Smooth muscle cell (in vitro differentiated cells): Measurements from ENCODE around the gene NEUROG3. TPM values are rescaled to one million over a fixed set of nuclear protein-coding genes. Genes with fewer than 3 reads are reported as not detected.

Source experiments
- DNase-seq: peaks from one replicate; lab custom pipeline; 2025; ENCODE audit not compliant: unreplicated experiment; lab: John Stamatoyannopoulos, UW
- H2AFZ ChIP-seq: fragments of 200-600 bp; sonication (generic); 2 replicates; pipeline ENCODE4 v1.6.0; 2016; ENCODE audit warnings: antibody characterized with exemption, low read depth, mild to moderate bottlenecking
- H3F3A ChIP-seq: fragments of 200-600 bp; sonication (generic); 2 replicates; pipeline ENCODE4 v1.6.0; 2017; ENCODE audit warnings: antibody characterized with exemption, low read depth
- H3K27ac ChIP-seq: fragments of 200-600 bp; sonication (generic); 2 replicates; pipeline ENCODE4 v1.5.1; 2016; ENCODE audit warnings: low read depth, mild to moderate bottlenecking
- H3K27me3 ChIP-seq: fragments of 200-600 bp; sonication (generic); 2 replicates; pipeline ENCODE4 v1.6.1; 2016; ENCODE audit warnings: low read depth, mild to moderate bottlenecking
- H3K36me3 ChIP-seq: fragments of 200-600 bp; sonication (generic); 2 replicates; pipeline ENCODE4 v1.5.1; 2016; ENCODE audit warnings: low read depth
- H3K4me1 ChIP-seq: fragments of 200-600 bp; sonication (generic); 2 replicates; pipeline ENCODE4 v1.5.1; 2016; ENCODE audit warnings: low read depth
- H3K4me2 ChIP-seq: fragments of 200-600 bp; sonication (generic); 2 replicates; pipeline ENCODE4 v1.6.0; 2016; ENCODE audit warnings: mild to moderate bottlenecking
- H3K4me3 ChIP-seq: fragments of 200-600 bp; sonication (generic); 2 replicates; pipeline ENCODE4 v1.5.1; 2016; ENCODE audit warnings: mild to moderate bottlenecking
- H3K79me2 ChIP-seq: fragments of 200-600 bp; sonication (generic); 2 replicates; pipeline ENCODE4 v1.6.0; 2016; ENCODE audit warnings: low read depth, mild to moderate bottlenecking
- H3K9ac ChIP-seq: fragments of 200-600 bp; sonication (generic); 2 replicates; pipeline ENCODE4 v1.6.0; 2016; ENCODE audit warnings: low read depth
- H3K9me3 ChIP-seq: fragments of 200-600 bp; sonication (generic); replicated peaks from 2 replicates; pipeline ENCODE4 v1.5.1; 2016; ENCODE audit warnings: low read depth
- H4K20me1 ChIP-seq: fragments of 200-600 bp; sonication (generic); 2 replicates; pipeline ENCODE4 v1.6.0; 2016; ENCODE audit warnings: low read depth
- CTCF ChIP-seq: fragments of 200-600 bp; sonication (generic); IDR thresholded peaks from 2 replicates; pipeline ENCODE4 v1.5.1; 2017; ENCODE audit warnings: borderline replicate concordance, mild to moderate bottlenecking, antibody characterized with exemption; ENCODE audit not compliant: insufficient read depth, poor library complexity, severe bottlenecking
- WGBS: methylation state at CpG from one replicate; pipeline ENCODE4 v1.1.7; 2016; ENCODE audit warnings: low lambda C conversion rate; 5-methylcytosine and 5-hydroxymethylcytosine counted together
- polyA plus RNA-seq: library from polyadenylated mRNA; unstranded; fragments of >200 nt; fragmentation: Nextera tagmentation; extraction: Ambion mirVana; gene quantifications from 2 replicates; pipeline ENCODE4 v1.2.1, GENCODE V29; 2016
- total RNA-seq: library from RNA; depleted of rRNA; stranded (reverse); fragments of >200 nt; gene quantifications from 2 replicates; pipeline ENCODE4 v1.2.3, GENCODE V29; 2014

Gene NEUROG3
- total and polyA plus RNA-seq, 2 experiments from 2014 or later = not detected

DNA sequence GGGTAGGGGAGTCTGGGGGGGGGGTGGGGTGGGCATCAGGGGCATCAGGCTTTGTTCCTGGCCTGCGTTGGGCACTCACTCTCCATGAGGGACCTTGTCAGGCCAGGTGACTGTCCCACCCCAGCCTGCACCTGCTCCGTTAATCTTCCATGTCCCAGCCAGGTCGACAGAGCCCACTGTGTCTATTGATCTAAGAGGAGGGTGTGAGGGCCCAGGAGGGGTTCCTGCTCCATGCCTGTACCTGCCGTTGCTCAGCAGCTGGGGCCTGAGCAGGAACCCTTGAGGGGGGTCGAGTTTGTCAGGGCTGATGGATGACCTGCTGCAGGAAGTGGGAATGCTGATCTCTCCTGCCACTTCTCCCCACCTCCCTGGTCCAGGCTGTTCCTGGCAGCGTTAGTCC is 18.6 kb downstream of the NEUROG3 start:
- TF ChIP-seq CTCF = no peak
- Histone ChIP-seq H4K20me1 (no peaks in the 10 kb centered on the region), H3K9ac (no peak overlapping the region), H3K4me2 (no peak overlapping the region), H2AFZ (no peak overlapping the region), H3K4me1 (no peaks in the 10 kb centered on the region), H3K4me3 (no peak overlapping the region), H3K27ac (no peak overlapping the region), H3K36me3 (no peaks in the 10 kb centered on the region), H3K79me2 (no peaks in the 10 kb centered on the region), H3F3A (no peaks in the 10 kb centered on the region), H3K27me3 (peaks cover 10% of the 10 kb centered on the region), H3K9me3 (peaks cover 7% of the 10 kb centered on the region)
- 81% methylated on average over 5 of the region's 6 CpGs for WGBS
- DNase-seq = no peak

GRCh38 chr10:69553328-69553727 is 19.9 kb downstream of the NEUROG3 start:
- Histone ChIP-seq H3K4me2 (no peak overlapping the region), H3F3A (no peaks in the 10 kb centered on the region), H3K79me2 (no peaks in the 10 kb centered on the region), H3K9me3 (peaks cover 8% of the 10 kb centered on the region), H3K27ac (no peak overlapping the region), H4K20me1 (no peaks in the 10 kb centered on the region), H3K4me1 (no peaks in the 10 kb centered on the region), H3K27me3 (peaks cover 10% of the 10 kb centered on the region), H2AFZ (no peak overlapping the region), H3K4me3 (no peak overlapping the region), H3K36me3 (no peaks in the 10 kb centered on the region), H3K9ac (no peak overlapping the region)
- no peak for TF ChIP-seq CTCF
- WGBS = 86% methylated on average over 4 of the region's 4 CpGs
- no peak for DNase-seq

DNA sequence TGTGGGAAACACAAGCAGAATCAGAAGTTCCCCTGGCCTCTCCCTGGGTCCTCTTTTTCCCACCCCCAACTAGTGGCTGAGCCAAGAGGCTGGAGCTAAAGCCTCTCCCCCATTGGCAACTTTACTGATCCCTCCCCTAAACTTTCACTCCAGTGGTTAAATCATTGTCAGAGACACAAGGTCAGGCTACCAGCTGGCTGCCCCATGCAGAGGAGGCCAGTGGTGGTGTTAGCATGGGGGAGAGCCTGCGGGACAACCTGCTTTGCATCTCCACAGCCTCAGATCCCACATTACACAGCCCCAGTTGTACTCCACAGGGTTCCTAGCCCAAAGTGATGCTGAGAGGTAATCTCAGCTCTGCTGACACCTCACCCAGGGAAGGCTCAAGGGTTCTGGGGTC is 21.0 kb downstream of the NEUROG3 start:
- DNase-seq = no peak
- H2AFZ ChIP-seq = no peak overlapping the region
- peaks cover 10% of the 10 kb centered on the region for H3K27me3 ChIP-seq
- H3K4me1 ChIP-seq = no peaks in the 10 kb centered on the region
- no peaks in the 10 kb centered on the region for H3K36me3 ChIP-seq
- no peak for TF ChIP-seq CTCF
- no peaks in the 10 kb centered on the region for H3F3A ChIP-seq
- no peak overlapping the region for H3K9ac ChIP-seq
- H3K79me2 ChIP-seq = no peaks in the 10 kb centered on the region
- no peak overlapping the region for H3K4me2 ChIP-seq
- no peak overlapping the region for H3K4me3 ChIP-seq
- no peak overlapping the region for H3K27ac ChIP-seq
- no peaks in the 10 kb centered on the region for H4K20me1 ChIP-seq
- H3K9me3 ChIP-seq = peaks cover 8% of the 10 kb centered on the region
- 73% methylated on average over 1 of the region's 1 CpG for WGBS

GRCh38 chr10:69549959-69550358 is 23.3 kb downstream of the NEUROG3 start:
- no peak overlapping the region for H2AFZ ChIP-seq
- H3K27me3 ChIP-seq = peaks cover 4% of the 10 kb centered on the region
- H3K4me1 ChIP-seq = no peaks in the 10 kb centered on the region
- H3K9me3 ChIP-seq = peaks cover 8% of the 10 kb centered on the region
- H3F3A ChIP-seq = no peaks in the 10 kb centered on the region
- TF ChIP-seq CTCF = no peak
- no peak overlapping the region for H3K4me3 ChIP-seq
- H3K36me3 ChIP-seq = no peaks in the 10 kb centered on the region
- no peak overlapping the region for H3K9ac ChIP-seq
- H3K27ac ChIP-seq = no peak overlapping the region
- H3K79me2 ChIP-seq = no peaks in the 10 kb centered on the region
- no peaks in the 10 kb centered on the region for H4K20me1 ChIP-seq
- no peak for DNase-seq
- no peak overlapping the region for H3K4me2 ChIP-seq
